ENCODE results near the gene TANK.

GRCh38 chr2:161238265-161238559 is 78.0 kb downstream of the TANK start:
- TF ChIP-seq CTCF (conservative IDR thresholded peaks at IDR 0.05; ENCODE audit: low read depth, low read length) (no peak), EZH2 (IDR thresholded peaks at IDR 0.05; ENCODE audit: borderline replicate concordance, low read depth, low read length, poor library complexity, severe bottlenecking) (no peak)
